ENCODE measurements around the gene EFCAB14.

- no peak for TF ChIP-seq CTCF (IDR thresholded peaks at IDR 0.05; ENCODE audit: poor library complexity)
- TF ChIP-seq EZH2 (IDR thresholded peaks at IDR 0.05; ENCODE audit: borderline replicate concordance): no peak
Observed at GRCh38 chr1:46653405-46653958, 65.4 kb downstream of the EFCAB14 start.
